ENCODE data around the gene SUPT3H.
A peak's percentile ranks its signal among the peaks of the same experiment; 100 is the strongest.

The SUPT3H gene

DNA sequence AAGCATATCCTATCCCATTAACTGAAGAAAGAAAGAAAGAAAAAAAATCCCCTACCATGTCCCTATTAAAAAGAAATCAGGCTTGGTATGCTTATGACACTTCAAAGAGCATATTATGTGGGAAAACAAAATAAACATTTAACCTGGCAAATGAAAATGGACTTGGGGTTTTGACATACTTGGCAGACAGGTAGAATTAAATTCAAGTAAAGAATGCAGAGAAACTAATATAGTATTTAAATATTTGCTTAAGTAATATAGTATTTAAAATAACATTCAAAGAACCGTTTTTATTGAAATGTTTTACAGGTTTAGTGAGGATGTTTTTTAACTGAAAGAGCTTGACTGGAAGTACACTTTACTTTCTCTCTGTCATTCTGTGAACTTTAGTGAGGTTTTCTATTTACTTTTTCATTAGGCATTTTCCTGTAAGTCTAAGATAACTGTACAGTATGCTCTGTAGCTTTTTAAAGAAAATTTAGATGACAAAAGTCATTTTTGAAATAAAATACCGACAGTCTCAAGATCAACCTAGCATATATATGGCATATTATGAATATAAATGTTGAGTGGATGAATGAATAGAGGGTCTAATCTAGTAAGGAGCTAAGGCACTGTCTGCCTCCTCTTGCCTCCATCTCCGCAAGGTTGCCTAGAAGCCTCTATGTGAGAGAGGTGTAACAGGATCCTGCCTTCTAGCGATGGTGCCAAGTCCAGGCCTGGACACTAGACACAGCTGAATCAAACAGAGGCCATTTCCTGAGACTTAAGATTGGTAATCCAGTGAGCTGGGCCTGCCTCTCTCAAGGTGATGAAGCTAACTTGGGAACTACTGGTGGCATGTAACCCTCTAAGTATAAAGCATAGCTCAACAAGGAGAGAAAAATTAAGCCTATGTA is 394.0 kb downstream of the SUPT3H start:
- no peak overlapping the region for H3K4me3 ChIP-seq (ENCODE audit: low read depth, low read length)
- DNase-seq (ENCODE audit: low read depth) = no peak
- TF ChIP-seq, protein P1, sequence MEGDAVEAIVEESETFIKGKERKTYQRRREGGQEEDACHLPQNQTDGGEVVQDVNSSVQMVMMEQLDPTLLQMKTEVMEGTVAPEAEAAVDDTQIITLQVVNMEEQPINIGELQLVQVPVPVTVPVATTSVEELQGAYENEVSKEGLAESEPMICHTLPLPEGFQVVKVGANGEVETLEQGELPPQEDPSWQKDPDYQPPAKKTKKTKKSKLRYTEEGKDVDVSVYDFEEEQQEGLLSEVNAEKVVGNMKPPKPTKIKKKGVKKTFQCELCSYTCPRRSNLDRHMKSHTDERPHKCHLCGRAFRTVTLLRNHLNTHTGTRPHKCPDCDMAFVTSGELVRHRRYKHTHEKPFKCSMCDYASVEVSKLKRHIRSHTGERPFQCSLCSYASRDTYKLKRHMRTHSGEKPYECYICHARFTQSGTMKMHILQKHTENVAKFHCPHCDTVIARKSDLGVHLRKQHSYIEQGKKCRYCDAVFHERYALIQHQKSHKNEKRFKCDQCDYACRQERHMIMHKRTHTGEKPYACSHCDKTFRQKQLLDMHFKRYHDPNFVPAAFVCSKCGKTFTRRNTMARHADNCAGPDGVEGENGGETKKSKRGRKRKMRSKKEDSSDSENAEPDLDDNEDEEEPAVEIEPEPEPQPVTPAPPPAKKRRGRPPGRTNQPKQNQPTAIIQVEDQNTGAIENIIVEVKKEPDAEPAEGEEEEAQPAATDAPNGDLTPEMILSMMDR (conservative IDR thresholded peaks at IDR 0.05; ENCODE audit: low read depth, low read length) = no peak

DNA sequence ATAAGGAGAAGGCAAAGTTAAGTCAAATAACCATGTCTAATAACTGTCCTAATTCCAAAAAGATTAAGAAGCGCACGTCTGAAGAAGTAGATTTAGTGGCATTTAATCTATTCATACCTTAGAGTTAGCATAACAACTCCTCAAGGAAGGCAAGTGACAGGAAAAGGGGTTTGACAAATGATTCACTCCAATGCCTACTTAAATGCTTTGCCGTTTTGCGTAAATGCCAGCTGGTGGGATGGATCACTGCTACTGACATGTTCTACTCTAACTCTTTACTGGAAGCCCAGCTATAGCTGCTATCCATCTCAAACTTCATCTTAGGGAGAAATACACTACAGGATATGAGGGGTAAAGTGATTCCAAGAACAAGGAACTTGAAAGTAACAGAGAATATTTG is 396.9 kb downstream of the SUPT3H start:
- DNase-seq (ENCODE audit: low read depth) = no peak
- TF ChIP-seq, protein P1 (conservative IDR thresholded peaks at IDR 0.05; ENCODE audit: low read depth, low read length) = no peak
- H3K4me3 ChIP-seq (ENCODE audit: low read depth, low read length) = no peak overlapping the region

DNA sequence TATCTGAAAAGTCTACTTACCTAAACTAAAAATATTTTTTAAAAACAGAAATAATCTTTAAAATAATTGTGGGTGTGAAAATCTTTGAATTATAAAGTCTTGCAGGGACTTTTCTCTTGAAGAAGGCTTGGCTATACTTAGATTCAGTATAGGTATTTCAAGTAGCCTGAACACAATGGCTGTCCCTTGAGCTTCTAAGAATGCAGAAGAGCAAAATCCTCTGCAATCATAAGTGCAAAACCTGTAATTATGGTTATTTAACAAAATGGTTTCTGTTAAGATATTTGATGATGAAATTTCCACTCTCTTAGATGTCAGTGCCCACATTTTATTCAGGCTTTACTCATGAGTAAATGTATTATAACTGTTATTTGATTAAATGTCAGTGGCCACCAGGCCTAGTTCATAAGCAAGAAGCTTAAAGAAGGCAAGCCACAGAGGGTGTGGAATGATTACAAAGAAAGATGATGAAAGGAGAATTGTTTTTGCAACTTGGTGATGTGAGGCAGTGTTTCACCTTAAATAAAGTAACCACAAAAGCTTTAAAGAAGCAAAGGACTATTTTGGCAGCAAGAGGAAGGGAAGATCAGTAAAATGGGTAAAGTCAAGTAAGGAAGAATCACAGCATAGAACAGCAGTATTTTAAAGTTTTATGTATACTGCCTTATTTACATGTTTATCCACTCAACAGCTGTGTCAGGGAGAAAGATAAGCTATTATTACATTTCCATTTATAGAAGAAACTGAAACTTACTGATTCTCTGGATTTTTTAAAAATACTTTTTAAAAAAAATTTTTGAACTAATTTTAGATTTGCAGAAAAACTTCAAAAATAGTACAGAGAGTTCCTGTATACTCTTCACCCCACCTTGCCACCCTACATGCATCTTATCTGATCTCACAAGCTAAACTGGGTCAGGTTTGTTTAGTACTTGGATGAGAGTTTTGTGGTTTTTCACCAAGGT is 400.8 kb downstream of the SUPT3H start:
- TF ChIP-seq, protein P1 (conservative IDR thresholded peaks at IDR 0.05; ENCODE audit: low read depth, low read length) = no peak
- peak; percentile 50 for DNase-seq (ENCODE audit: low read depth)
- no peak overlapping the region for H3K4me3 ChIP-seq (ENCODE audit: low read depth, low read length)

DNA sequence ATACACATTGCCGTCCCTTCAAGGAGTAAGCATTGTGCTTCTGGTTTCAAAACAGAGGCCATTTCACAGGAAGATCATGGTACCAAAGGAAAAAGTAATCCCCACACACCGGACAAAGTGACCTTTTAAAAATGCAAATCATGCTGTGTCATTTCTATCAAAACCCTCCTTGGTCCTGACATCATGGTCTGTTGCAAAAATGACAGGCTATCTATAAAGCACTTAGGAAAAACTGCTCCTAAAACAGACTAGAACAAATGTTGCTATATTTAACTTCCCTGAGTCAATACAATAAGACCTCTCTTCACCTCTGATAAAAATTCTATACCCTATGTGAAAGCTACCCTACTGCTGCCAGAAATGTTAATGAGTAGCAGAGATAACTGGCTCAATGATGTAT is 403.2 kb downstream of the SUPT3H start:
- H3K4me3 ChIP-seq (ENCODE audit: low read depth, low read length) = no peak overlapping the region
- TF ChIP-seq, protein P1 (conservative IDR thresholded peaks at IDR 0.05; ENCODE audit: low read depth, low read length) = no peak
- no peak for DNase-seq (ENCODE audit: low read depth)

DNA sequence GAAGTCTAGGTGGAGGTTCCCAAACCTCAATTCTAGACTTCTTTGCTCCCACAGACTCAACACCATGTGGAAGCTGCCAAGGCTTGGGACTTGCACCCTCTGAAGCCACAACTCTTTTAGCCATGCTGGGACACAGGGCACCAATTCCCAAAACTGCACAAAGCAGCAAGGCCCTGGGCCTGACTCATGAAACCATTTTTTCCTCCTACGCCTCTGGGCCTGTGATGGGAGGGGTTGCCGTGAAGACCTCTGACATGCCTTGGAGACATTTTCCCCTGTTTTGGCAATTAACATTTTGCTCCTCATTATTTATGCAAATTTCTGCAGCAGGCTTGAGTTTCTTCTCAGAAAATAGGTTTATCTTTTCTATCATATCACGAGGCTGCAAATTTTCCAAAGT is 405.0 kb downstream of the SUPT3H start:
- DNase-seq (ENCODE audit: low read depth) = no peak
- TF ChIP-seq, protein P1 (conservative IDR thresholded peaks at IDR 0.05; ENCODE audit: low read depth, low read length) = no peak
- H3K4me3 ChIP-seq (ENCODE audit: low read depth, low read length) = no peak overlapping the region

DNA sequence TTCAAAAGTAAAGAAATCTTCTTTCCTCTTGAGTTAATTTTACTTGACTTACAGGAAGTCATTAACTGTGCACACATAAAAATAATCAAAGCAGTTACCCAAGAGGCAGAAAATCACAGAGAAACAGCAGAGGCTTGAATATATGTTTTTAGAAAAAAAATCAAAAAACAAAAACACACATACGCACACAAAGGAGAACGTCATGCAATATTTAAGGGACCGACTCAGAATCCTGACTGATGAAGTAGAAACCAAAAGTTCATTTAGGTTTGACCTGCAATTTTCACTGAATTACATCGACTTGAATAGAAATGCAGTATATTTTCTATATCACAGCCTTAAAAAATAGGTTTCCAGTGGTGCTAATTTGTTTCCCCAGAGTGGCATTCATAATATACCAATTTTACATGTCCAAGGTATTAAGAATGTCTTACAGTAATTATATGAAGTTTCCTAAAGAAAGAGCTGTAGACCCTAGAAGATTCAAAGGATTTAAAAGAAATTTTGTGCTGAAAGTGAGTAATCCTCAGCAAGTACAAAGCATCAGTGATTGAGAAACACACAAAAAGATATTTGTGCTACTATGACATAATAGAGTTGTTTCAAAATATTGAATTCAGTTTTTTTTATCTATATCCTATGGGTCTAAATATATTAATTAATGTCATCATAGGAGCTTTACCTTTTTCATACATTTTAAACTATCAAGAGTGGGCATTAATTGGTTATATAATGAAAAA is 408.1 kb downstream of the SUPT3H start:
- no peak overlapping the region for H3K4me3 ChIP-seq (ENCODE audit: low read depth, low read length)
- peak; percentile 77 for DNase-seq (ENCODE audit: low read depth)
- TF ChIP-seq, protein P1 (conservative IDR thresholded peaks at IDR 0.05; ENCODE audit: low read depth, low read length) = no peak
